ENCODE results near the gene SPDYE16.
"Not testable (repeated sequence)": the region's sequence is repeated elsewhere in the genome, so short reads cannot be mapped to it uniquely, and the experiment has no call there.

SPDYE16 gene, protein sequence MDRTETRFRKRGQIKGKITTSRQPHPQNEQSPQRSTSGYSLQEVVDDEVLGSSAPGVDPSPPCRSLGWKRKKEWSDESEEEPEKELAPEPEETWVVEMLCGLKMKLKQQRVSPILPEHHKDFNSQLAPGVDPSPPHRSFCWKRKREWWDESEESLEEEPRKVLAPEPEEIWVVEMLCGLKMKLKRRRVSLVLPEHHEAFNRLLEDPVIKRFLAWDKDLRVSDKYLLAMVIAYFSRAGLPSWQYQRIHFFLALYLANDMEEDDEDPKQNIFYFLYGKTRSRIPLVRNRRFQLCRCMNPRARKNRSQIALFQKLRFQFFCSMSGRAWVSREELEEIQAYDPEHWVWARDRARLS
- long read RNA-seq, donor 1: 0 reads
- long read RNA-seq, donor 2: 0 reads
- long read RNA-seq, donor 3: 0 reads
- long read RNA-seq, donor 4: 0 reads
- long read RNA-seq, donor 5: 0 reads
- long read RNA-seq, donor 6: 0 reads
- long read RNA-seq, donor 7: 0 reads
- long read RNA-seq, donor 8: 0 reads

DNA sequence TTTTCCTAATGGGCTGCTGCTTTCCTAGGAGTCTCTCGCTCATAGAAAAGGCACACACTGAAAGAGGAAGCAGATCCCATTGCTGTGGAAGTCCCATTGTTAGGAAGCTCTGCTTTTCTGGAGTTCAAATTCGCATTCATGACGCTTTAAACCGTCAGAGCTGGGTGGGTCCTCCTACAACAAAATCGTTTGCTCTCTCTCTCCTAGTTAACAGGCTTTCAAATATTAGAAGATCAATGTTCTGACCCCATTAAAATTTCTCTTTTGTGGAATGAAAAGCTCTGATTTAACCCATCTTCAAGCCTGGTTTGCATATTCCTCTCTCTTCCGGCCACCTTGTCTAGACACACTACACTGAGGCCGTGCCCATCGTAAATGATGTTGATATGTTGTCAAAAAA is at the start of gene SPDYE16:
Gene SPDYE16 (minus strand): TSS at position 101 of the 400 bp plus-strand sequence. CDS start 1,838 bp downstream, outside the sequence.
- not testable (repeated sequence) for DNase-seq

DNA sequence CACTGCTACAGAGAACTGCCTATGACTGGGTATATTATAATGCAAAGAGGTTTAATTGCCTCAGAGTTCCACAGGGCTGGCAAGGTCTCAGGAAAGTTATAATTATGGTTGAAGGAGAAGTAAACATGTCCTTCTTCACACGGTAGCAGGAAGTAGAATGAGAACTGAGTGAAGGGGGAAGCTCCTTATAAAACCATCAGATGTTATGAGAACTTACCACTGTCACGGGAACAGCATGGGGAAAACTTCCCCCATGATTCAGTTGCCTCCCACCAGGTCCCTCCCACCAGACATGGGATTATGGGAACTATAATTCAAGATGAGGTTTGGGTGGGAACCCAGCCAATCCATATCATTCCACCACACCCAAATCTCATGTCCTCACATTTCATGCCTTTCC is 49.6 kb upstream of the SPDYE16 start:
- not testable (repeated sequence) for DNase-seq

DNA sequence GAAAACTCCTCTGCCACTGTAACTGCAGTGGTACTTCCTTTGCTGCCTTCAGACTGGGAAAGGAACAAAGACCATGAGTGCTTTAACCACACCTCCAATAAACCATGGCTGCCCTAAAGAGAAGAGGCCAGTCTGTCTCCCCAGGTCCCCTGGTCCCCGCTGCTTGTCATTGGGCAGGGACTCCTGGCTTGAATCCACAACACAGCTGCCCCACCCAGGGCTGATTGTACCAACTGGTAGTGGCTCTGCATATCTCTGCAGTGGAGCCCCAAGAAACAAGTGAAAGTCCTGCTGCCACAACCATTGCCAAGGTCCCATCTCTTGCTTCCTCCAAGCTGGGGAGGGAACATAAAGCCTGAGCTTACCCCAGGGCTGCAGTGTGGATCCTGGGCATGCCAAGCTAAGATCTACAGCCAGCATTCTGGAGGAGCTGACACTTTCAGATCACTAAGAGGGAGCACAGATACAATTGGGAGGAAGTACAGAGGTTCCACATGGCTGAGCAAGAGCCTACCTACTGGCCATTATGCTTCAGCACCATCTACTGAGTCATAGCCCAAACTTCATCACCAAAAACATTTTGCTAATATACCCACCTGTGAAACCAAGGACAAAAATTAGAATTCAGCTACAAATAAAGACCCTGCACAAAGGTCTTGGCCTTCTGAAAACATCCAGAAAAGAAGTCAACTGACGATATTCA is 48.7 kb upstream of the SPDYE16 start:
- not testable (repeated sequence) for DNase-seq

DNA sequence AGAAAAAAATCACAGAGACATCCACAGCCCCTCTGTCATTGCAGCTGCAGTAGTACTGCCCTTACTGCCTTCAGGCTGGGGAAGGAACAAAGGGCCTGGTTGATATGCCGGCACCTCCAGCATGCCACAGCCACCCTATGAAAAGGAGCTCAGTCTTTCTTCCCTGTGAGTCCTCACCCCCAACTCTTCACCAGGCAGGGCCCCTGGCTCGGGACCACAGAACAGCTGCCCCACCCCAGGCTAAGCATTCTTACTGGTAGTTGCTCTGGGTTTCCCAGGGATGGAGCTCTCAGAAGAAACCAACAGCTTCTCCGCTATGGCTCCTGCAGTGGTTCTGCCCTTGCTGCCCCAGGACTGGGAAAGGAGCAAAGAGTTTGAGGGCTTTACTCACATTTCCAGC is 47.9 kb upstream of the SPDYE16 start:
- DNase-seq: not testable (repeated sequence)

DNA sequence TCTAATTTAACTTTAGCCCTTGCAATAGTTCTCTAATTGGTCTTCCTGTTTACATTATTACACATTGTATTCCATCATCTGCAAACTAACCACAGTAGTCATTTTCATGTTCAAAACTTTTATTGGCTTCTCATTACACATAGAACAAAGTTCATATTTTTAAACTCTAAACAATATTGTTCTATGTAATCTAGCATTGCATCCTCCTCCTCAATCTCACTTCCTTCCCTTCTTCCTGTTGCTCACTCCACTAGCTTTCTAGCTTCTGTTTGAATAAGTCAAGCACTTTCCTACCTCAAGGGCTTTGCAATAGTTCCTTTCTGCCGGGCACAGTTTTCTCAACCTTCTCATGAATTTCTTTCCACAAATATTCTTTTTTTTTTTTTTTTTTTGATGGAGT is 45.5 kb upstream of the SPDYE16 start:
- not testable (repeated sequence) for DNase-seq

DNA sequence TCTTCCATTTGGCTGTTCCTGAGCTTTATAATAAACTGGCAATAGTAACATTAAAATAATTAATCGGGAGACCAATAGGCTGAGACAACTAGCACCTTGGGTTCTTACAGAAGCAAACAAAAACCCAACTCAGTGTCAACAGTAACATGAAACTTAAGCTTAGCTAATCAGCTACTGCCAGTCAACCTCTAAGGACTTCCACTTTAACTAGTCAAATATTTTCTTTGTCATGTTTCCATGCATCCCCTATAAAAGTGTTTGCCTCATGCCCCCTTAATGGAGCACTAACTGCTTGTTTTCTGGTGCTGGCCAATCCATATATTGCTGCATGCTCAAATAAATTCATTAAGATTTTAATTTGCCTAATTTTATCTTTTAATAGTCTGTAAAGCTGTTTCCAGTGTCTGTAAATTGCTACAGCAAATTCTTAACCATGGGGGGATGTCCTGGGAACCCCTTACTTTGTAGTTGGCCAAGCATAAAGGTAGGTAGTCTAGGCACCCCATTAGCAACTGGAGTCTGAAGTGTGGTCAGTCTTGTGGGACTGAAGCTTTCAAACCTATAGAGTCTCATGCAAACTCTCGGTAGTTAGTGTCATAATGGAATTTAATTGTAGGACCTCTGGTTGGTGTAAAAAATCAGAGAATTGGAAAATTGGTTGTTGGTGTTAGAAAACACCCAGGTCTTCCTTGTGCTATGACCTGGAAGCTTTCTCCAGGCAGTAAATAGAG is 43.7 kb upstream of the SPDYE16 start:
- DNase-seq: not testable (repeated sequence)

DNA sequence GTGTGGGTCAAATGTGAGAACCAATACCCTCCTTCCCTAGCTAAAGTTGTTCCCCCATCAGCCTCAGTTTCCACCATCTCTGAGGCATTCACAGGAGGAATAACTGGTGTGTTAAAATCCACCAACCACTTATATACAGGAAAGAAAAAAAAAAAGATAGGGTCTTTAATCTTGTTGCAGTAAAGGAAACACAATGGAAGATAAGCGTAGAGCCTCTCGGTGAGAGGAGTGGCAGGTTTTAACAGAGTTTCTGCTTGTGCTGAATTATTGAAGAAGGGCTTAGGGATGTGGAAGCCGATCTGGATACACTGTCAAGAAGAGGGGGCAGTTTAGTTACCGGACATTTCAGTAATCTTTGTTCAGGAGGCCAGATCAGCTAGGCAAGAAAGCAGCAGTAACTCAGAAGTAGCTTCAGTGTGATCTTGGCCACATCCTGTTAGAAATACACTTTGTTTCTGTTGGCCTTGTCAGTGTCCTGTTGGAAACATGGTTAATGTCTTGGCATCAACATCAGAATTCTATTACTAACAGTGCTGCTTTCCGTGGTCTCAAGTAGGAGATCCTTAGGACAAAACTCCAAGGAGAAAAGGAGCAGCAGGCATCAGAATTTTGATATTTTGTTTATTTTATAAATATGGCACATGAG is 40.7 kb upstream of the SPDYE16 start:
- DNase-seq: not testable (repeated sequence)

DNA sequence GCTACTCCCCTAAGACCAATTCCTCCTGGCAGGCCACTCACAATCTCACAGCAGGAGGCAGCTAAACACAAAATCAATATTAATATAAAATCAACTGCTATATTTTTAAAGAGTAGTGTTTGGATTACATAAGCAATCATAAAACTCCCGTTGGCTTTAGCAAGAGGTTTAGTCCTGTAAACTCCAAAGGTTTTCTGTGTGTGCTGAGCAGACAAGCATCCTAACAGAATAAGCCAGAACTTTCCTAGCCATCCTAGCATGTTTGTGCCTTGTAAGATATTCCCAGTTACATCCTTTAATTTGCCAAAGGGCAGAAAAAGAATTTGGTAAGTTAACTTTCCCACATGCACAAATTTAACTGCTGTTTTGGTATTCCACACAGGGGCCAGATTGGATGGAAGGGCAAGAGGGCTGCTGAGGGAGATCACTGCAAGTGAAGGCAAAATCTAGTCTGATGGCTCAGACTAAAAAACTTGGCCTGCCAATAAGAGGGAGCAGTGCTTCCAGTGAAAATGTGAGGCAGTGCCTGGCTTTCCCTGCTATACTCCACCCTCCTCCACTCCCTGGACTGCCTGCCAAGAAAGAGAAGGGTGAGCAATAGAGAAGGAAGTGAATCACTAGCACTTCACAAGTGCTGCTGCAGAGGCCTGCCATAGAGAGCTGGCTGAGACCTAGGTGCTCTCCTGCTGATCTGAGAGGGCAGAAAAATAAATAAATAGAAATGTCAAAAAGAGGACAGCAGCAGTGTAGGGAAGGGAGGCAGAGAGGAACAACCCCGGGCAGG is 39.9 kb upstream of the SPDYE16 start:
- DNase-seq: not testable (repeated sequence)

DNA sequence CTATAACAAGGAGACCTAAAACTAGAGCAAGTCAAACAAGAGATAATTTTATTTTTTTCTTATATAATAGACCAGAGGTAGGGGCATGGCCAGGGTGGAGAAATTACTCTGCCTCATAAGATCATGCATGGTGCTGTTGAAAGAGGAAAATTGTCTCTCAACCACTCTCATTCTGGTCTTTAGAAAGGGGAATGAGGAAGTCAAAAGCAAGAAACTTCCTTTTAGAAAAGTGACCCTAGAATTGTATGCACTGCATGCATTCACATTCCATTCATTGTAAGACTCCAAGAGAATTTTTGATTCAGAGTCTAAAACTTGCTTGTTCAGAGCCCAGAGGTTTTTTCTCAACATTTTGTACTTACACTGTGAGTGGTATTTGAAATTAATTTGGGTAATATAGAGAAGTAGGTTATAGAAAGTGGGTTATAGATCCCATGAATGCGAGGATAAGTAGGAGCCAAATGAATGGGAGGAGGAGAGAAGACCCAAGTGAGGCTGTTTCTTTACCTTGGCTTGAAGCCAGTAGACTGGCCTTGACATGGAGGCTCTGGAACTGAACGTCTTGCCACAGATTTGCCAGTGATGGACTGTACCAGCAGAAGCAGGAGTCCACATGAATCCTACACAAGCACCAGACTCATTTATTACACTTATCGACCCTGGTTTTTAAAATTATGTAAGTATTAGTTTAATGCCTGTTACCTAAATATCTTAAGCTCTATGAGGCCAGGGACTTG is 33.0 kb upstream of the SPDYE16 start:
- not testable (repeated sequence) for DNase-seq

DNA sequence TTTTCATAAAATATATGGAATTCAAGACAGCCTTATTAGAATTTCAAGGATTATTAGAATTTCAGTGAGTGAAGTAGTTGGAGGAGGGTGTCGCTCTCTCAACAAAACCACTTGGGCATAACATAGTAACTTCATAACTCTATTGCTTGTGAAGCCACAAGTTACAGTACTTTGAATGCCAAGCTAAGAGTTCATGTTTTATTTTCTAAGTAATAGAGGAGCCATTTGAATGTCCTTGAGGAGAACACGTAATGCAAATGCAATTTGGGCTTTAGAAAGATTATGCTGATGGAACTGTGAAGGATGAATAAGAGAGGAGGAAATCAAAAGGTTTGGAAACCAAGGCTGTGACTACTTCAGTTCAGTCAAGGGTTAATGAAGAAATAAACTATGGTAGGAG is 32.3 kb upstream of the SPDYE16 start:
- DNase-seq: not testable (repeated sequence)

DNA sequence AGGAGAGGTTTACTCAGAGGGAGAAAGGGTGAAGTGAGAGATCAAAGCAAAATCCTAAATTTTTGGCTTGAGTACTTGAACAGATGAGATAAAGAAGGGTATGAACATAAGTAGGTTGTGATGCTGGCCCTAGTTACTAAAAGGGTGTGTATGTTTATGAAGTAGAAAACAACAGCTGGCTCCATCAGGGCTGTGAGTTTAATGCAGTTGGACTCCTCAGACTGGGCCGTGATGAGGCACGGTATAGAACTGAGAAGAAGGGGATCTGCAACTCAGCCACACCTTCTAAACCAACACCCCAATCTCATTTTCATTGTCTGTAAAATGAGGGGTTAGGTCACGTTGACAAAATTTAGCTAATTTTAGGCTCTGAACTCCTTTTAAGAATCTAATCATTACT is 29.2 kb upstream of the SPDYE16 start:
- DNase-seq: not testable (repeated sequence)

DNA sequence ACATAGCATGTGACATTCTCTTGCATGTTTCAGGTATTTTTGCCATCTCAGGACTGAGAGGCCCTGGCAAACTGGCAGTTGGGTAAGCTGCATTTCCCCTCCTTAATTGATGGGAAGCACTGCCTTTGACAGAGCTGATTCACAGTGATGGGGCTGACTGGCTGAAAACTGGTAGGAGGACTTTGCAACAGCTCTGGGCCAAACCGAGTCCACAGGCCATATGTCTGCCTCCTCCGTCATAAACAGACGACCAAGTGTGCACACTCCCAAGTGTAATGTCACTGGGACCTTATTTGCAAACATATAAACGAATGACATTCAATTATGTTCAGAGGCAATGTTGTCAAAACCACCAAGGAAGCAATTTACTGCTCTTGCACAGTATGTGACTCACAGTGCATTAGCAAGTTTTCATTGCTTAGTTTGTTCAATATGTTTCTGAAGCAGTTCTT is 27.3 kb upstream of the SPDYE16 start:
- DNase-seq: not testable (repeated sequence)

DNA sequence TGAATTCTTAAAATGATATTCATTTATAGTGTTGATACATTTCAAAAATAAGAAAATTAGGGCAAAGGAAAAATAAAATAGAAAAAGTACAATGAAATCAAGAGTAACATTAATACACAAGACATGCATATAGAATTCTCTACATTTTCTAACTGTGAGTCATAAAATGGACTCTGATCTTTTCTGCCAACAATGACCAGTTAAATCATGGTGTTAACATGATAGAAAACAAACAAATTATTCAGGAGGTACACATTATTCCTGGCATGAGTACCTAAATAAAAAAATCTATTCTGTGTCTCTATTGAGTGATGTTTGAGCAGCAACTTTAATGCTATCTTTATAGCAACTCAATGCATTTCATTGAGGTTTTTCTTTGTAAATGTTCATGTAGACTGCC is 25.6 kb upstream of the SPDYE16 start:
- DNase-seq: not testable (repeated sequence)

DNA sequence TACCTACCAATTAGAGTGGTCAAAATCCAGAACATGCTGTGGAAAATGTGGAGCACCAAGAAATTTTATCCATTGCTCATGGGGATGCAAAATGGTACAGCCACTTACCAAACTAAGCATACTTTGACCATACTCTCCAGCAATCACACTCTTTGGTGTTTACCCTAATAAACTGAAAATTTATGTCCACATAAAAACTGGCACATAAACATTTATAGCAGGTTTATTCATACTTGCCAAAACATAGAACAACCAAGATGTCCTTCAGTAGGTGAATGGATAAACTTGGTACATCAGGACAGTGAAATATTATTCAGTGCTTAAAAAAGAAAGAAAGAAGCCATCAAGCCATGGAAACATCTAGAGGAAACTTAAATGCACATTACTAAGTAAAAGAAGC is 24.7 kb upstream of the SPDYE16 start:
- not testable (repeated sequence) for DNase-seq

DNA sequence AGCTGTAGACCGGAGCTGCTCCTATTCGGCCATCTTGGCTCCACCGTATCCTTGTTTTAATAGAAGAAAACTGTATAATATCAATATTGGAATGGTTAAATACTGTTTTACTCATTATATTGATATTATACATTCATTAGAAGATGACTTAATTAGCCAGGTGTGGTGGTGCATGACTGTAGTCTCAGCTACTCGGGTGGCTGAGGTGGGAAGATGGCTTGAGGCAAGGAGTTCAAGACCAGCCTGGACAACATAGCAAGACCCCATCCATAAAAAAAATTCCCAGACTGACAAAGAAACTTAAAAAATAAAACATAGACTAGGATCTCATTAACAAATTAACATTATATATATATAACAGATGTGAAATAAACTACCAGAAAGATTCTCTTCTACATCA is 24.2 kb upstream of the SPDYE16 start:
- not testable (repeated sequence) for DNase-seq

DNA sequence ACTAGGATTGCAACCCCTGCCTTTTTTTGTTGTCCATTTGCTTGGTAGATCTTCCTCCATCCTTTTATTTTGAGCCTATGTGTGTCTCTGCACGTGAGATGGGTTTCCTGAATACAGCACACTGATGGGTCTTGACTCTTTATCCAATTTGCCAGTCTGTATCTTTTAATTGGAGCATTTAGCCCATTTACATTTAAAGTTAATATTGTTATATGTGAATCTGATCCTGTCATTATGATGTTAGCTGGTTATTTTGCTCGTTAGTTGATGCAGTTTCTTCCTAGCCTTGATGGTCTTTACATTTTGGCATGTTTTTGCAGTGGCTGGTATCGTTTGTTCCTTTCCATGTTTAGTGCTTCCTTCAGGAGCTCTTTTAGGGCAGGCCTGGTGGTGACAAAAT is 21.9 kb upstream of the SPDYE16 start:
- DNase-seq: not testable (repeated sequence)

DNA sequence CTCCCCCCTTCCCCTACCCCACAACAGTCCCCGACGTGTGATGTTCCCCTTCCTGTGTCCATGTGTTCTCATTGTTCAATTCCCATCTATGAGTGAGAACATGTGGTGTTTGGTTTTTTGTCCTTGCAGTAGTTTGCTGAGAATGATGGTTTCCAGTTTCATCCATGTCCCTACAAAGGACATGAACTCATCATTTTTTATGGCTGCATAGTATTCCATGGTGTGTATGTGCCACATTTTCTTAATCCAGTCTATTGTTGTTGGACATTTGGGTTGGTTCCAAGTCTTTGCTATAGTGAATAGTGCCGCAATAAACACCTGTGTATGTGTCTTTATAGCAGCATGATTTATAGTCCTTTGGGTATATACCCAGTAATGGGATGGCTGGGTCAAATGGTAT is 18.2 kb upstream of the SPDYE16 start:
- DNase-seq: not testable (repeated sequence)

DNA sequence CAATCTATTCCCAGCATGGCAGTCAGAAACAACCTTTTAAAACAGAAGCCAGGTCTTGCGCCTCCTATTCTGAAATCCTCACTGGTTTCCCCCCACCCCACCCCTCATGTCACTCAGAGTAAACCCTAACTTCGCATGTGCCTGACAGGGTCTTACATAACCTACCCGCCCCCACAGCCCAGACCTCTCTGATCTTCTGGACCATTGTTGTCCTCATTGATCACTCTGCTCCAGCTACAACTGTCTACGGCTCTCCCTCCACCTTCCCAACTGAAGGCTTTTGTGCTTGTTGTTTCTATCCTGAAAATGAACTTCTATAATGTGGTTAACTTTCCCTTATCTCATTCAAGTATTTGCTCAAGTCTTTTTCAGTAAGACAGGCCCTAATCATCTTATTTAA is 17.1 kb upstream of the SPDYE16 start:
- not testable (repeated sequence) for DNase-seq

DNA sequence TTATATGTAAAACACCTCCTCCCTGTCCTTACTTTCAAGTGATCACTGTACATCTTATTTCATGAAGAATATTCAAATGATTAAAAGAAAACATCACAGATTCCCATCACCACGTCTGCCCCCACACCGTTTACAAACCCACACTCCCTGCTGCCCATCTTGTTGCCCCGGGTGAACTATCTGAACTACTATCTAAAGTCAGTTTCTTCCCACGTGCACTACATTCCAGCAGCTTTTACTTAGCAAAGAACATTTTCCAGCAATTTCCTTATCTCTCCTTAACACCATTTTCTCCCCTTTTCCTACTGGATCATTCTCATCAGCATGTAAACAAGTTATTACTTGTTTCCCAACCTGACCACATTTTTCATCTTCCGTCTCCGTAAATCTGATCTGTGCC is 16.6 kb upstream of the SPDYE16 start:
- DNase-seq: not testable (repeated sequence)

DNA sequence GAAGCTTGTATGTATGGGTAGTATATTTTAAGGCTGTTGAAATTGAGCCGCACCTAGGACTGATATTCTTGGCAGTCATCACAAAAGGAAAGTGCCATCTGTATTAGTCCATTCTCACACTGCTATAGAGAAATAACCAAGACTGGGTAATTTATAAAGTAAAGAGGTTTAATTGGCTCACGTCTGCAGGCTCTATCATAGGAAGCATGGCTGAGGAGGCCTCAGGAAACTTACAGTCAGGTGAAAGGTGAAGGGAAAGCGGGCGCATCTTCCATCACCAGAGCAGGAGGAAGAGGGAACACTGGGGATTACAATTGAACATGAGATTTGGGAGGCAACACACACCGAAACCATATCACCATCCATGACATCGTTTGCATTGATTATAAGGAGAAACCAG is 8.9 kb upstream of the SPDYE16 start:
- not testable (repeated sequence) for DNase-seq
